Neuronal stem cell (in vitro differentiated cells): ENCODE measurements around the gene PPP2R5E.

Experiments used
- DNase-seq: peaks from one replicate; pipeline ENCODE4 v3.0.0-alpha.2; 2013; ENCODE audit warnings: low spot score
- H2AFZ ChIP-seq: one replicate; pipeline ENCODE4 v1.6.1; 2013; ENCODE audit warnings: mild to moderate bottlenecking, low read length, inconsistent platforms
- H2AK5ac ChIP-seq: 2 replicates; pipeline ENCODE4 v1.6.1; 2013; ENCODE audit warnings: low read depth, mild to moderate bottlenecking, inconsistent platforms, low read length, moderate library complexity, mixed read lengths
- H2BK120ac ChIP-seq: 2 replicates; pipeline ENCODE4 v1.6.1; 2013; ENCODE audit warnings: low read depth, mild to moderate bottlenecking, inconsistent platforms, low read length, moderate library complexity, mixed read lengths
- H2BK12ac ChIP-seq: one replicate; pipeline ENCODE4 v1.6.1; 2013; ENCODE audit warnings: low read length, inconsistent platforms
- H2BK15ac ChIP-seq: 2 replicates; pipeline ENCODE4 v1.6.1; 2013; ENCODE audit warnings: mild to moderate bottlenecking, low read length, inconsistent platforms, mixed read lengths
- H2BK5ac ChIP-seq: one replicate; pipeline ENCODE4 v1.6.1; 2013; ENCODE audit warnings: inconsistent platforms, mild to moderate bottlenecking, low read length, moderate library complexity
- H3K14ac ChIP-seq: one replicate; pipeline ENCODE4 v1.6.1; 2013; ENCODE audit warnings: low read length, inconsistent platforms
- H3K18ac ChIP-seq: 2 replicates; pipeline ENCODE4 v1.6.1; 2013; ENCODE audit warnings: low read length, inconsistent platforms
- H3K23ac ChIP-seq: 2 replicates; pipeline ENCODE4 v1.6.1; 2013; ENCODE audit warnings: low read depth, mild to moderate bottlenecking, mixed read lengths, low read length, inconsistent platforms; ENCODE audit not compliant: poor library complexity
- H3K27ac ChIP-seq: replicated peaks from 3 replicates; pipeline ENCODE4 v1.5.1; 2013; ENCODE audit warnings: low read length, inconsistent platforms
- H3K27me3 ChIP-seq, 3 experiments: 2 replicates each; pipeline ENCODE4 v1.6.1; 2013; ENCODE audit warnings: low read length in 3 of 3, mild to moderate bottlenecking in 2 of 3, inconsistent platforms in 1 of 3, low read depth in 1 of 3, mixed read lengths in 1 of 3, moderate library complexity in 1 of 3; ENCODE audit not compliant: control insufficient read depth in 3 of 3, insufficient read depth in 3 of 3
- H3K36me3 ChIP-seq, 2 donors: replicated peaks in 1 of 2; 2 replicates each; pipeline ENCODE4 v1.6.1; 2013; ENCODE audit warnings: low read length in 2 of 2; ENCODE audit not compliant: control insufficient read depth in 2 of 2, insufficient read depth in 2 of 2
- H3K4ac ChIP-seq: 2 replicates; pipeline ENCODE4 v1.6.1; 2013; ENCODE audit warnings: inconsistent platforms, mild to moderate bottlenecking, low read length, moderate library complexity
- H3K4me1 ChIP-seq, 2 donors: 1 replicate in 1 of 2; 2 replicates in 1 of 2; pipeline ENCODE4 v1.6.1; 2013; ENCODE audit warnings: low read length in 2 of 2, low read depth in 1 of 2; ENCODE audit not compliant: control insufficient read depth in 2 of 2, insufficient read depth in 1 of 2
- H3K4me2 ChIP-seq: one replicate; pipeline ENCODE4 v1.6.1; 2013; ENCODE audit warnings: mild to moderate bottlenecking, low read length, inconsistent platforms; ENCODE audit not compliant: insufficient read depth, poor library complexity, severe bottlenecking
- H3K4me3 ChIP-seq, 2 donors: 2 replicates each; pipeline ENCODE4 v1.5.1; 2013; ENCODE audit warnings: low read length in 2 of 2, mild to moderate bottlenecking in 2 of 2, inconsistent platforms in 1 of 2, moderate library complexity in 1 of 2
- H3K79me1 ChIP-seq: one replicate; pipeline ENCODE4 v1.6.1; 2013; ENCODE audit warnings: low read depth, mild to moderate bottlenecking, inconsistent platforms, low read length, moderate library complexity
- H3K9ac ChIP-seq: one replicate; pipeline ENCODE4 v1.6.1; 2013; ENCODE audit warnings: mild to moderate bottlenecking, low read depth, low read length, inconsistent platforms; ENCODE audit not compliant: poor library complexity
- H3K9me3 ChIP-seq, 2 donors: replicated peaks in 1 of 2; 2 replicates each; pipeline versions ENCODE3 to v1.6.1; 2013; ENCODE audit warnings: low read length in 2 of 2, mild to moderate bottlenecking in 2 of 2, inconsistent platforms in 1 of 2, low read depth in 1 of 2, mixed read lengths in 1 of 2, moderate library complexity in 1 of 2; ENCODE audit not compliant: control insufficient read depth in 2 of 2, insufficient read depth in 1 of 2
- H4K8ac ChIP-seq: one replicate; pipeline ENCODE4 v1.6.1; 2013; ENCODE audit warnings: low read depth, mild to moderate bottlenecking, inconsistent platforms, low read length, moderate library complexity
- H4K91ac ChIP-seq: one replicate; pipeline ENCODE4 v1.6.1; 2013; ENCODE audit warnings: low read length, low read depth, mild to moderate bottlenecking, inconsistent platforms; ENCODE audit not compliant: poor library complexity
- WGBS, 2 donors: extraction: QIAGEN DNeasy Blood & Tissue Kit; methylation state at CpG; one replicate each; pipeline ENCODE4 v1.1.7; 2013; ENCODE audit warnings: missing lambda C conversion rate in 2 of 2, mixed read lengths in 1 of 2; ENCODE audit not compliant: insufficient read length in 2 of 2, insufficient replicate concordance in 1 of 2; ENCODE audit errors: extremely low coverage in 2 of 2; 5-methylcytosine and 5-hydroxymethylcytosine counted together

The PPP2R5E gene

GRCh38 chr14:63480599-63480998 lies 62.6 kb downstream of the PPP2R5E start:
- peaks cover 9% of the 10 kb centered on the region for H3K79me1 ChIP-seq
- H3K14ac ChIP-seq = no peak overlapping the region
- no peak overlapping the region for H3K9ac ChIP-seq
- no CpG with 5 or more reads among the region's 4 CpGs for WGBS, 2 donors
- H3K4me3 ChIP-seq = no peak overlapping the region
- no peak overlapping the region for H3K23ac ChIP-seq
- H2BK120ac ChIP-seq = no peak overlapping the region
- H3K27me3 ChIP-seq = no peaks in the 10 kb centered on the region
- no peak overlapping the region for H2AFZ ChIP-seq
- no peak overlapping the region for H2BK5ac ChIP-seq
- H3K4me1 ChIP-seq = peaks cover 0 to 3% of the 10 kb centered on the region in 2 donors
- no peak overlapping the region for H3K4ac ChIP-seq
- H3K9me3 ChIP-seq = no peaks in the 10 kb centered on the region
- H2BK12ac ChIP-seq = no peak overlapping the region
- H4K8ac ChIP-seq = no peak overlapping the region
- H3K4me2 ChIP-seq = no peak overlapping the region
- no peak for DNase-seq
- H3K18ac ChIP-seq = no peak overlapping the region
- H3K27ac ChIP-seq = no peak overlapping the region
- no peak overlapping the region for H2AK5ac ChIP-seq
- H3K36me3 ChIP-seq = peaks cover 0 to 2% of the 10 kb centered on the region in 2 donors
- no peak overlapping the region for H2BK15ac ChIP-seq
- H4K91ac ChIP-seq = no peak overlapping the region

GRCh38 chr14:63478437-63478852 lies 64.7 kb downstream of the PPP2R5E start:
- no CpG with 5 or more reads among the region's 3 CpGs for WGBS, 2 donors
- Histone ChIP-seq H3K36me3 (peaks cover 0 to 2% of the 10 kb centered on the region in 2 donors), H3K23ac (no peak overlapping the region), H2BK12ac (no peak overlapping the region), H2AFZ (no peak overlapping the region), H2BK5ac (no peak overlapping the region), H4K8ac (no peak overlapping the region), H2BK15ac (no peak overlapping the region), H3K27ac (no peak overlapping the region), H3K4me3 (no peak overlapping the region), H3K9ac (no peak overlapping the region), H2AK5ac (no peak overlapping the region), H3K27me3 (no peaks in the 10 kb centered on the region), H3K4me1 (peaks cover 2 to 3% of the 10 kb centered on the region in 2 donors), H3K9me3 (no peaks in the 10 kb centered on the region), H2BK120ac (no peak overlapping the region), H3K4me2 (no peak overlapping the region), H3K4ac (no peak overlapping the region), H4K91ac (no peak overlapping the region), H3K79me1 (peaks cover 13% of the 10 kb centered on the region), H3K18ac (no peak overlapping the region), H3K14ac (no peak overlapping the region)
- DNase-seq = no peak

- Histone ChIP-seq H3K14ac (no peak overlapping the region), H2BK12ac (no peak overlapping the region), H3K23ac (no peak overlapping the region), H4K8ac (no peak overlapping the region), H3K79me1 (peaks cover 9% of the 10 kb centered on the region), H3K4me1 (peaks cover 1 to 2% of the 10 kb centered on the region in 2 donors), H2BK5ac (no peak overlapping the region), H2BK15ac (no peak overlapping the region), H3K36me3 (no peaks in the 10 kb centered on the region), H3K4ac (no peak overlapping the region), H3K9ac (no peak overlapping the region), H3K4me3 (no peak overlapping the region), H3K18ac (no peak overlapping the region), H3K4me2 (no peak overlapping the region), H3K27ac (no peak overlapping the region), H2AFZ (no peak overlapping the region), H3K9me3 (no peaks in the 10 kb centered on the region), H4K91ac (no peak overlapping the region), H2AK5ac (no peak overlapping the region), H2BK120ac (no peak overlapping the region), H3K27me3 (no peaks in the 10 kb centered on the region)
- WGBS, 2 donors = no CpG with 5 or more reads among the region's 2 CpGs
- DNase-seq = no peak
Observed at GRCh38 chr14:63478010-63478409, 65.2 kb downstream of the PPP2R5E start.

- DNase-seq = no peak
Observed at GRCh38 chr14:63477556-63477955, 65.6 kb downstream of the PPP2R5E start.

More at GRCh38 chr14:63477556-63477955, 65.6 kb downstream of the PPP2R5E start:
- Histone ChIP-seq H3K14ac (no peak overlapping the region), H3K79me1 (peaks cover 9% of the 10 kb centered on the region), H3K23ac (no peak overlapping the region), H3K18ac (no peak overlapping the region), H2BK5ac (no peak overlapping the region), H3K27me3 (no peaks in the 10 kb centered on the region), H4K8ac (no peak overlapping the region), H3K4ac (no peak overlapping the region), H2AFZ (no peak overlapping the region), H3K9ac (no peak overlapping the region), H2BK12ac (no peak overlapping the region), H3K27ac (no peak overlapping the region), H3K4me2 (no peak overlapping the region), H3K9me3 (no peaks in the 10 kb centered on the region), H3K36me3 (no peaks in the 10 kb centered on the region), H2AK5ac (no peak overlapping the region), H4K91ac (no peak overlapping the region), H3K4me1 (peaks cover 1 to 2% of the 10 kb centered on the region in 2 donors), H2BK120ac (no peak overlapping the region), H3K4me3 (no peak overlapping the region), H2BK15ac (no peak overlapping the region)
- WGBS, 2 donors = no CpG with 5 or more reads among the region's 1 CpG
